Skin of body (tissue), 2 donors: ENCODE measurements around the gene MTM1. TPM values are rescaled to one million over a fixed set of nuclear protein-coding genes. Genes with fewer than 3 reads are reported as not detected.

Source experiments
- DNase-seq: peaks from one replicate; lab custom pipeline; 2025; lab: John Stamatoyannopoulos, UW
- total RNA-seq: library from RNA; depleted of rRNA; stranded (reverse); fragments of >200 nt; gene quantifications from one replicate; pipeline ENCODE4 v1.2.3, GENCODE V29; 2014

MTM1 gene
- total RNA-seq, 1 donor from 2014 or later = 16.1 TPM

DNA sequence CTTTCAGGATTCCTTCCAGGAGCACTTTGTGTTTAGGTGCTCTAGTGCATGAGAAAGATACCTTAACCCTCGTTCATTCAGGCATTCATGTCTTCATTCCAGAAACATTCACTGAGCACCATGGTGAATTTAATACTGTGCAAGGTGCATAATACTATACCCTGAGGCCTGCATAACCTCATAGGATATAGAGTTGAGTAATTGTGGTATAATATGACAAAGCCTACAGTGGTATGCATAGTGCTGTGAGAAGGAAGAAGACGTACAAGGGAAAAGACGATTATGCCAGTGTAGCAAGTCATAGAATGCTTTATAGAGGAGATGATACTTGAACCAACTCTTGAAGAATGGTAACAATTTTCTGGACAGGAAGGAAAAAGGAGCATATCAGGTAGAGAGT lies 34.3 kb downstream of the MTM1 start:
- no peak for DNase-seq

- DNase-seq = no peak
These were observed 37.2 kb downstream of the MTM1 start for GRCh38 chrX:150605603-150606002.

DNA sequence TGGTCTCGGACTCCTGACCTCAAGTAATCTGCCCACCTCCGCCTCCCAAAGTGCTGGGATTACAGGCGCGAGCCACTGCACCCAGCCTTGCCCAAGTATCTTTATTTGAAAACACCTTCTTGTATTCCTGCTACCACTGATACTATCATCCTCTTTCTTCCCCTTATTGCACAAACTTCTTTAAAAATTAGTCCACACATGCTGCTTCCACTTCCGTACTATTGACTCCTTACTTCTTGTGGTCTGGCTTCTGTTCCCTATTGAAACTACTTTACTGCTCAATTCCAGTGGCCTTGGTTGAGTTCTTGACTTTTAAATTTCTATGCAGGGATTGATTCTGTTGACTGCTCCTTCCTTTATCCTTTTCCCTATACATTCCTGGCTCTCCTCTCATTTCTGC lies 38.8 kb downstream of the MTM1 start:
- DNase-seq = no peak

DNA sequence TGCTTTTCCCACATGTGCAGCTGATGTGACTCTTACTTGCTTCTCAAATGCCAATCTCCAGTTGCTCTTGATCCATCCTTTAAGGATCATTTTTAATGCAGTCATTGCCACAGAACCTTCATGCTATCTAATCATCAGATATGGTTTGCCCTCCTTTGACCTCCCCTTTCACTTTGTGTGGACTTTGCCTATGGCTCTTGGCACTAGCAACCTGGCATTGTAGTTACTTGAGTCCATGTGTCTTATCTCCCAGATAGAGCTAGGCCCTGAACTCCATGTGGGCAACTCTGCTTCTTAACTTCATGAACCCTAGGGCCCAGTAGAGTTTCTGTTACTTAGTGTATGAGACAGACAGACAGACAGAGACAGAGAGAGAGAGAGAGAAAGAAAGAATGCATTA lies 41.6 kb downstream of the MTM1 start:
- no peak for DNase-seq

GRCh38 chrX:150610446-150610845 lies 42.0 kb downstream of the MTM1 start:
- DNase-seq = no peak

GRCh38 chrX:150615356-150615755 lies 46.9 kb downstream of the MTM1 start:
- DNase-seq = no peak

DNA sequence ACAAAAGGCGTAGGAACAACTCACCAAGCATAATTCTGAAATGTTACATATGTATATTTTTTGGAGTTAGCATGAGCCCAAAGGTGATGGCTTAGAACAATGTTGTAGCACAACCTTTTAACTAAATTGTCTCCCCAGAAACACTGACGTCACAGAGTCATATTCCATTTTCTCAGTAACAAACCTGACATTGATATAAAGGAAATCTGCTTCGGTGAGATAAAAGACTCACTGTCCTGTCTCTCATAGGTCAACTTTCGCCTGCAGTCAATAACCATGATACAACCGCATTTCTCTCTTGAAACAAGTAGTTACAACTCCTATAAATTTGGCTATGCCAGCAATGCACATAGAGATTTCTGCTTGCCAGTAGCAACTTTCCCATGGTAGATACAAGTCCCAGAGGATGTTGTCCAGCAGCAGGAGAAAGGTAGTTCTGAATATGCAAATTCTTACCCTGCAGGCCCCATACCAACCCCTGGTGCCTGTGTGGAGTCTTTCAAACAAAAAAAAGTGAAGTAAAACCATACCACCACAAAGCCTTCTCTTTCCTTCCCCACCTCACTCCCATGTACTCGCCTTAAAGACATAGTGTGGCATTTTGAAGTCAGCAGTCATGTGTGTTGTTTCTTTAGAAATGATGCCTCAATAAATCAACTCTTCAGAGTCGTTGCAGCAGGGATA lies 47.9 kb downstream of the MTM1 start:
- no peak for DNase-seq

DNA sequence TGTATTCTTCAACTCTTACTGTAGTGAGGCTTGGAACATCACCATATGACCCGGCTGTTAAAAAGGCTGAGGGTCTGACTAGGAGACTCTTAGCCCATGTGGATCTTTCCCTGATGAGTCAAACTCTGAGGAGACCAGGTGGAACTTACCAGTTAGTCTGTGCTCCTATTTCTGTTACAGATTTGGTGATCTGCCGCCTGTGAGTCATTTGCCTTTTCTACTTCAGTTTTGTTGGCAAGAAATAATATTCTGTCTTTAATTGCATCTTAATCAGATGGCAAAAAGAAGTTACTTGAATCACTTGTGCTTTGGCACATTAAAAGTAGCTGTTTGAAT lies 48.4 kb downstream of the MTM1 start:
- DNase-seq = no peak

DNA sequence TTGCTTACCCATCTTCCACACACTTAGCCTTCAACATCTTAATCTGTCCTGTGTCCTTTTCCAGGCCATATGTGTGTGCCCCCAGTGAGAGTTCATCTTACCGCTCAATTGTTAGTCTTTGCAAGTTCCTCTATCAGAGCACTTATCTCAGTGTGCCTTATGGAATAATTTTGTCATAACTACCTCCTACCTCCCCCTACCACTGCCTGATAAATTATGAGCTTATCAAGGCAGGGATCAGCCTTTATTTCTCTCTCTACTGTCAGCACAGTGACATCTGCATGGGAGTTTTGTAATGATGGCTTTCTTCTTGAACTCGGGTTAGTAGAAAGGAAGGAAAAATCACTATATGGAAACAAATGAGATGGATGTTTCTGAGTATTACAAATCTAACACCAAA lies 53.2 kb downstream of the MTM1 start:
- DNase-seq = no peak

GRCh38 chrX:150623583-150623982 lies 55.2 kb downstream of the MTM1 start:
- DNase-seq = no peak

DNA sequence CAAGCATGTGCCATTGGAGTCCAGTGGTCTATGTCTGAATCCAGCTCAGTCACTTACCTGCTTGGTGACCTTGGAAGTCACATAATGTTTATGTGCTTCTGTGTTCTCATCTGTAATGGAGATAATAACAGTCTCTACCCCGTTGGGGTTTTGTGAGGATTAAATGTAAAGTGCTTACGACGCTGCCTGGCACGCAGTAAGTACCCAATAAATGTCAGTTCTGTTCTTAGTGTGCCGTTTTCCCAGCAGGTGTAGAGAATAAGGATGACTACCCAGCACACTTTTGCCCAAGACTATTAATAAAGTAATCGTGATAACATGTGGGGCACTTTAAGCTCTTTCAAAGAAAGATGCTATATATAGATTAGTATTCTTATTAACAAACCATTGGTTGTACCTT lies 56.7 kb downstream of the MTM1 start:
- DNase-seq = no peak

- DNase-seq = no peak
These were observed 57.5 kb downstream of the MTM1 start for GRCh38 chrX:150625875-150626274.

DNA sequence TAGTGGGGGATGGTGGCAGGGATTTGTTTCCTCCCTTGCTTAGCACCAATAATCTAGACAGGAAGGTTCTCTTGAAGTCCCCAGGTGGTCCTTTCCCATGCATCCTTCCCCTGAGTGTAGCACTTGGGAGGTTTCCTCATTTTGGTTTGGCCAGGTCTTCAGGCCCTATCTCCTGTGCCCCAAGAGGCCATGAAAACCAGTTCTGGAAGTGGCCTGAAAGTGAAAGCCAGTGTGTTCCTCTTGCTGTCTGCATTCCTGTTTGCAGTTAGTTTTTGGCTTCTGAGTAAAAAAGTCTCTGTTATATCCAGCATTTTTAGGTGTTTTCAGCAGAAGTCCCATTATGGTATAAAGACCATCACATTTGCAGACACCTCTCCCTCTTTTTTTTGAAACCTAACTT lies 59.5 kb downstream of the MTM1 start:
- no peak for DNase-seq

GRCh38 chrX:150635952-150636351 lies 67.5 kb downstream of the MTM1 start:
- no peak for DNase-seq

DNA sequence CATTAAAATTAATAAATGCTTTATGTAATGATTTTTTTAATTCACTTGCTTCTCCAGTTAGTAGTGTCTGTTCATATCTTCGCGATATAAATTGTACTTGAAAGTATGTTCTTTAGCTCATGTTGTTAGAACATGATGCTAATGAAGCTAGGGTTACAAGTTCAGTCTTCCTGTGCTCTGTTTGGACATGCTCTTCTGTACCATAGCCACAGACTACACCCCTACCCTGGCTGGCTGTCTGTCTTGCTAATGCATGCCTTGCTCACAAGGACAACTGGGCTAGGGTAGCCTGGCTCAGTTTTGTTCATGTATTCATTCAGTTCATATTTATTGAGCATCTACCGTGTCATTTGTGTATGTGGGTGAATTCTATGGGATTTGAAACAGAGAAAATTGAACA lies 74.0 kb downstream of the MTM1 start:
- DNase-seq = no peak

GRCh38 chrX:150643271-150643670 lies 74.8 kb downstream of the MTM1 start:
- DNase-seq = no peak

DNA sequence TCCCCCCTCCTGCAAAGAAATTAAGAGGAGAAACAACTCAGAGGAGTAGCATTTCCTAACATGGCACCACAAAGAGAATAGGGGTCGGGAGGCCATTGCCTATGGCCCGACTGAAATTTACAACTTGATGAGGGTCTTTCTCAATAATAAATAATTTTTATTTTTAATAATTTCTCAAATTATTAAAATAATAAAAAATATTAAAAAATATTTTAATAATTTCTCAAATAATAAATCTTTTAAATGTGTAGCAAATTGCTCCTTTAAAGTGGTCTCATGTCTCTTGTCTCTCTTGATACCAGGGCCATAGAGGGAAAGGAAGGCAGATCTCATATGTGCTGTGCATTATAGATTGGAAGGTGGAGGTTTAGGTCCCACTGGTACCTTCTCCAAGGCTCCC lies 75.5 kb downstream of the MTM1 start:
- DNase-seq = no peak

DNA sequence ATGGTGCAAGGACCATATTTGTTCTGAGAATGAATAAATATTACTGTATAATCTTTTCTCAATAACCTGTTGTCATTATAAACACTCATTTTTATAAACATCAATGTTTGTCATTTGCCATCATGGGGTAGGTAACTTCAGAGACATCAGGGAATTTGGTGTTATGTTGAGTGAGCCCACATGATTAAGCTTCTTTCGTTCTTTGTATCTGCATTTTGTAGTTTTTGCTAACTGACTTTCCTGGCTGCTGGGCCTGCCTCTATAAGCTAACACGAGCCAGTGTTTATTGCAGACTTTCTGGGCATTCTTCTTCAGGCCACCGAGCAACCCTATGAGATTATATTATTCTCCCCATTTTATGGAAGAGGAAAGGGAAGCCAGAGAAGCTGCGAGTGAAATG lies 76.0 kb downstream of the MTM1 start:
- DNase-seq = no peak

DNA sequence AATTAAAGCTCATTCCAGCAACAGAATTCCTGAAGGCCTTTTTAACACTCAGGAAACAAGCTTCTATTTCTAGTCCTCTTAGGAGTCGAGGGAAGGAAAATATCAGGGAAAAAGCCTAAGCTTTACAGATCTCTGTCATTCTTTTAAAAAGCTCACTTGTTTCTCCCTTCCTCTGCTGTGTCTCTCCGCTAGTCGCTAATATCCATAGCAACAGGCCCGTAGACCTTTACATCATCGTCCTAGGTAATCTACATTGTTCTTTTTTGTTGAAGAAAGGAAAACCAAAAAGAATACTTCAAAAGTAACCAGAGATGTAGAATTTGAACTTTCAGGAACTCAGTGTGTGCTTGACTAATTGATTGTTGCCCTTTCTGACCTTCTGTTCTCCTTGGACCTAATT lies 78.9 kb downstream of the MTM1 start:
- no peak for DNase-seq

- DNase-seq = no peak
These were observed 80.0 kb downstream of the MTM1 start for GRCh38 chrX:150648296-150648940.

- DNase-seq = no peak
These were observed 80.9 kb downstream of the MTM1 start for GRCh38 chrX:150649096-150649870.

GRCh38 chrX:150651906-150652305 lies 83.5 kb downstream of the MTM1 start:
- DNase-seq = no peak

DNA sequence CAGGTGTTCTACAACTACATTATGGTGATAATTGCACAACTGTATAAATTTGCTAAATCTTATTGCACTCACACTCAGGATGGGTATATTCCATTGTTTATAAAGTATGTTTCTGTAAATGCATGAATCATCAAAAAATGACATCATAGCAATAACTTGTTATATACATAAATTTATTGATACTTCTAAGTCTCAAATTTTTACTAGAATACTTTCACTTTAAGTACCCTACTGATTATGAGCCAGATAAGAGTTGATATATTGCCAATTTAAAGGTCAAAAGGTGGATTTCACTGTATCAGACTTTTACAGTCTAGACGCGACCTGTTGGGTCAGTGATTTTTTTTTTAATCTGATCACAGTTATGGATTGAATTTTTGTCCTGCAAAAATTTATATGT lies 87.4 kb downstream of the MTM1 start:
- no peak for DNase-seq
